Measurements from ENCODE around the gene ABLIM2.
"Not testable (repeated sequence)": the region's sequence is repeated elsewhere in the genome, so short reads cannot be mapped to it uniquely, and the experiment has no call there.

ABLIM2 gene

GRCh38 chr4:8139726-8140125 lies 18.9 kb downstream of the ABLIM2 start:
- H3K9me3 ChIP-seq (ENCODE audit: control insufficient read depth, low read length); H3K9ac ChIP-seq (ENCODE audit: low read length); H3K4me1 ChIP-seq (ENCODE audit: control insufficient read depth, insufficient read depth, low read length); H3K36me3 ChIP-seq (ENCODE audit: control insufficient read depth, insufficient read depth, low read length); H3K4me3 ChIP-seq (ENCODE audit: low read length): not testable (repeated sequence)
- peaks cover 11% of the 10 kb centered on the region for H3K27me3 ChIP-seq (ENCODE audit: control insufficient read depth, insufficient read depth, low read length)

- H3K9me3 ChIP-seq (ENCODE audit: control insufficient read depth, low read length), result no peaks in the 10 kb centered on the region
- H3K4me1 ChIP-seq (ENCODE audit: control insufficient read depth, insufficient read depth, low read length), result no peaks in the 10 kb centered on the region
- no peak overlapping the region for H3K9ac ChIP-seq (ENCODE audit: low read length)
- no peak overlapping the region for H3K4me3 ChIP-seq (ENCODE audit: low read length)
- H3K27me3 ChIP-seq (ENCODE audit: control insufficient read depth, insufficient read depth, low read length), result no peaks in the 10 kb centered on the region
- no peaks in the 10 kb centered on the region for H3K36me3 ChIP-seq (ENCODE audit: control insufficient read depth, insufficient read depth, low read length)
These were observed 21.5 kb downstream of the ABLIM2 start for GRCh38 chr4:8136972-8137710.

- H3K36me3 ChIP-seq (ENCODE audit: control insufficient read depth, insufficient read depth, low read length), result no peaks in the 10 kb centered on the region
- no peaks in the 10 kb centered on the region for H3K9me3 ChIP-seq (ENCODE audit: control insufficient read depth, low read length)
- no peak overlapping the region for H3K9ac ChIP-seq (ENCODE audit: low read length)
- no peak overlapping the region for H3K4me3 ChIP-seq (ENCODE audit: low read length)
- no peaks in the 10 kb centered on the region for H3K27me3 ChIP-seq (ENCODE audit: control insufficient read depth, insufficient read depth, low read length)
- no peaks in the 10 kb centered on the region for H3K4me1 ChIP-seq (ENCODE audit: control insufficient read depth, insufficient read depth, low read length)
These were observed 22.1 kb downstream of the ABLIM2 start for GRCh38 chr4:8136529-8136928.

- H3K36me3 ChIP-seq (ENCODE audit: control insufficient read depth, insufficient read depth, low read length), result no peaks in the 10 kb centered on the region
- no peak overlapping the region for H3K9ac ChIP-seq (ENCODE audit: low read length)
- H3K27me3 ChIP-seq (ENCODE audit: control insufficient read depth, insufficient read depth, low read length), result no peaks in the 10 kb centered on the region
- H3K4me1 ChIP-seq (ENCODE audit: control insufficient read depth, insufficient read depth, low read length), result no peaks in the 10 kb centered on the region
- no peak overlapping the region for H3K4me3 ChIP-seq (ENCODE audit: low read length)
- no peaks in the 10 kb centered on the region for H3K9me3 ChIP-seq (ENCODE audit: control insufficient read depth, low read length)
These were observed 22.9 kb downstream of the ABLIM2 start for GRCh38 chr4:8135666-8136065.

- Histone ChIP-seq H3K27me3 (ENCODE audit: control insufficient read depth, insufficient read depth, low read length) (no peaks in the 10 kb centered on the region), H3K36me3 (ENCODE audit: control insufficient read depth, insufficient read depth, low read length) (no peaks in the 10 kb centered on the region), H3K4me1 (ENCODE audit: control insufficient read depth, insufficient read depth, low read length) (no peaks in the 10 kb centered on the region), H3K9me3 (ENCODE audit: control insufficient read depth, low read length) (no peaks in the 10 kb centered on the region), H3K9ac (ENCODE audit: low read length) (no peak overlapping the region), H3K4me3 (ENCODE audit: low read length) (no peak overlapping the region)
These were observed 24.6 kb downstream of the ABLIM2 start for GRCh38 chr4:8133897-8134563.

GRCh38 chr4:8132947-8133705 lies 25.5 kb downstream of the ABLIM2 start:
- Histone ChIP-seq H3K36me3 (ENCODE audit: control insufficient read depth, insufficient read depth, low read length) (no peaks in the 10 kb centered on the region), H3K9ac (ENCODE audit: low read length) (no peak overlapping the region), H3K9me3 (ENCODE audit: control insufficient read depth, low read length) (no peaks in the 10 kb centered on the region), H3K4me1 (ENCODE audit: control insufficient read depth, insufficient read depth, low read length) (no peaks in the 10 kb centered on the region), H3K27me3 (ENCODE audit: control insufficient read depth, insufficient read depth, low read length) (no peaks in the 10 kb centered on the region), H3K4me3 (ENCODE audit: low read length) (no peak overlapping the region)

GRCh38 chr4:8132400-8132799 lies 26.2 kb downstream of the ABLIM2 start:
- Histone ChIP-seq H3K36me3 (ENCODE audit: control insufficient read depth, insufficient read depth, low read length) (no peaks in the 10 kb centered on the region), H3K9ac (ENCODE audit: low read length) (no peak overlapping the region), H3K9me3 (ENCODE audit: control insufficient read depth, low read length) (no peaks in the 10 kb centered on the region), H3K4me1 (ENCODE audit: control insufficient read depth, insufficient read depth, low read length) (no peaks in the 10 kb centered on the region), H3K4me3 (ENCODE audit: low read length) (no peak overlapping the region), H3K27me3 (ENCODE audit: control insufficient read depth, insufficient read depth, low read length) (no peaks in the 10 kb centered on the region)

GRCh38 chr4:8131826-8132225 lies 26.8 kb downstream of the ABLIM2 start:
- Histone ChIP-seq H3K27me3 (ENCODE audit: control insufficient read depth, insufficient read depth, low read length) (no peaks in the 10 kb centered on the region), H3K4me1 (ENCODE audit: control insufficient read depth, insufficient read depth, low read length) (no peaks in the 10 kb centered on the region), H3K36me3 (ENCODE audit: control insufficient read depth, insufficient read depth, low read length) (no peaks in the 10 kb centered on the region), H3K9ac (ENCODE audit: low read length) (no peak overlapping the region), H3K4me3 (ENCODE audit: low read length) (no peak overlapping the region), H3K9me3 (ENCODE audit: control insufficient read depth, low read length) (no peaks in the 10 kb centered on the region)

- Histone ChIP-seq H3K36me3 (ENCODE audit: control insufficient read depth, insufficient read depth, low read length) (no peaks in the 10 kb centered on the region), H3K4me1 (ENCODE audit: control insufficient read depth, insufficient read depth, low read length) (no peaks in the 10 kb centered on the region), H3K4me3 (ENCODE audit: low read length) (no peak overlapping the region)
These were observed 27.4 kb downstream of the ABLIM2 start for GRCh38 chr4:8131210-8131609.

GRCh38 chr4:8130346-8131066 lies 28.1 kb downstream of the ABLIM2 start:
- H3K27me3 ChIP-seq (ENCODE audit: control insufficient read depth, insufficient read depth, low read length), result no peaks in the 10 kb centered on the region
- H3K4me3 ChIP-seq (ENCODE audit: low read length), result no peak overlapping the region
- no peaks in the 10 kb centered on the region for H3K36me3 ChIP-seq (ENCODE audit: control insufficient read depth, insufficient read depth, low read length)
- H3K9me3 ChIP-seq (ENCODE audit: control insufficient read depth, low read length), result no peaks in the 10 kb centered on the region
- H3K9ac ChIP-seq (ENCODE audit: low read length), result no peak overlapping the region
- H3K4me1 ChIP-seq (ENCODE audit: control insufficient read depth, insufficient read depth, low read length), result no peaks in the 10 kb centered on the region

More at GRCh38 chr4:8131210-8131609, 27.4 kb downstream of the ABLIM2 start:
- H3K27me3 ChIP-seq (ENCODE audit: control insufficient read depth, insufficient read depth, low read length), result no peaks in the 10 kb centered on the region
- H3K9ac ChIP-seq (ENCODE audit: low read length), result no peak overlapping the region
- no peaks in the 10 kb centered on the region for H3K9me3 ChIP-seq (ENCODE audit: control insufficient read depth, low read length)

GRCh38 chr4:8129785-8130184 lies 28.8 kb downstream of the ABLIM2 start:
- no peaks in the 10 kb centered on the region for H3K4me1 ChIP-seq (ENCODE audit: control insufficient read depth, insufficient read depth, low read length)
- H3K9me3 ChIP-seq (ENCODE audit: control insufficient read depth, low read length), result no peaks in the 10 kb centered on the region
- no peaks in the 10 kb centered on the region for H3K36me3 ChIP-seq (ENCODE audit: control insufficient read depth, insufficient read depth, low read length)
- H3K9ac ChIP-seq (ENCODE audit: low read length), result no peak overlapping the region
- no peaks in the 10 kb centered on the region for H3K27me3 ChIP-seq (ENCODE audit: control insufficient read depth, insufficient read depth, low read length)
- no peak overlapping the region for H3K4me3 ChIP-seq (ENCODE audit: low read length)

GRCh38 chr4:8129136-8129535 lies 29.5 kb downstream of the ABLIM2 start:
- Histone ChIP-seq H3K9ac (ENCODE audit: low read length) (no peak overlapping the region), H3K36me3 (ENCODE audit: control insufficient read depth, insufficient read depth, low read length) (no peaks in the 10 kb centered on the region), H3K4me3 (ENCODE audit: low read length) (no peak overlapping the region), H3K9me3 (ENCODE audit: control insufficient read depth, low read length) (no peaks in the 10 kb centered on the region), H3K4me1 (ENCODE audit: control insufficient read depth, insufficient read depth, low read length) (no peaks in the 10 kb centered on the region), H3K27me3 (ENCODE audit: control insufficient read depth, insufficient read depth, low read length) (no peaks in the 10 kb centered on the region)
